Activated B cell treated with CpG ODN at 0.5 μM for 24 hours (primary cell): ENCODE data around the gene COL18A1. TPM values are rescaled to one million over a fixed set of nuclear protein-coding genes. Genes with fewer than 3 reads are reported as not detected.

Experiments used
- ATAC-seq: fragments of 200-7000 bp; cut with Tn5 transposase; one replicate; pipeline ENCODE4 v1.10.0; 2021; ENCODE audit warnings: low read depth, mild to moderate bottlenecking, moderate library complexity
- CTCF ChIA-PET: fragments of 350-600 bp; sonication (Branson Sonifier 250); formaldehyde crosslinking; loops from one replicate; lab custom pipeline; 2021; ENCODE audit warnings: antibody characterized with exemption; lab: Charles Lee
- POLR2A ChIA-PET: fragments of 350-600 bp; sonication (Branson Sonifier 250); formaldehyde crosslinking; loops from one replicate; lab custom pipeline; 2021; ENCODE audit warnings: antibody characterized with exemption; lab: Charles Lee
- DNase-seq: peaks from one replicate; pipeline ENCODE4 v3.0.0; 2022
- H3K27ac Mint-ChIP-seq: one replicate; pipeline ENCODE4 v1.8.0; 2020; ENCODE audit warnings: mixed read lengths
- H3K27me3 Mint-ChIP-seq: one replicate; pipeline ENCODE4 v1.8.0; 2021; ENCODE audit warnings: mixed read lengths
- H3K36me3 Mint-ChIP-seq: one replicate; pipeline ENCODE4 v1.8.0; 2021; ENCODE audit warnings: low read depth, mixed read lengths
- H3K4me1 Mint-ChIP-seq: one replicate; pipeline ENCODE4 v1.8.0; 2021; ENCODE audit warnings: mixed read lengths
- H3K4me3 Mint-ChIP-seq: one replicate; pipeline ENCODE4 v1.8.0; 2020; ENCODE audit warnings: mild to moderate bottlenecking, mixed read lengths
- H3K9me3 Mint-ChIP-seq: one replicate; pipeline ENCODE4 v1.8.0; 2020; ENCODE audit warnings: mixed read lengths
- intact Hi-C: fragments of 100-400 bp; cut with micrococcal nuclease; formaldehyde crosslinking; loops from one replicate; pipeline ENCODE4 v1.15.1; 2024
- total RNA-seq: library from RNA; stranded (reverse); gene quantifications from 2 replicates; pipeline ENCODE4 v1.2.3, GENCODE V29; 2022
- TF ChIP-seq, protein P1 (sequence below): fragments of 200-600 bp; IDR thresholded peaks from one replicate; pipeline ENCODE4 v1.8.0; 2022; ENCODE audit warnings: antibody characterized with exemption, mild to moderate bottlenecking

Gene COL18A1
- total RNA-seq, 1 donor from 2014 or later, result 1.6 TPM

DNA sequence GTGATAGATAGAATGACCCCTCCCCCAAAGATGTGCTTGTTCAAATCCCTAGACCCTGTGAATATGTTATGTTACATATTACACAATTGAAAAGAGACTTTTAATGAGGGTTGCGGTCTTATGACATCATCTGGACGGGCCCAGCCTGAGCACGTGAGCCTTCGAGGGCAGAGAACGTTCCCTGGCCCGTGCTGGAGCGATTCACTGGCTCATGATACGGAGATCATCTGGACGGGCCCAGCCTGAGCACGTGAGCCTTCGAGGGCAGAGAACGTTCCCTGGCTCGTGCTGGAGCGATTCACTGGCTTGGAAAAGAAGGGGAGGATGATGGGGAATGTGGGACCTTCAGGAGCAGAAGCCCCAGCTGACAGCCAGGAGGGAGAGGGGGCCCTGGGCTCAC is 34.4 kb upstream of the COL18A1 start:
- Mint-ChIP-seq H3K4me3 (no peak overlapping the region), H3K27ac (no peak overlapping the region)

DNA sequence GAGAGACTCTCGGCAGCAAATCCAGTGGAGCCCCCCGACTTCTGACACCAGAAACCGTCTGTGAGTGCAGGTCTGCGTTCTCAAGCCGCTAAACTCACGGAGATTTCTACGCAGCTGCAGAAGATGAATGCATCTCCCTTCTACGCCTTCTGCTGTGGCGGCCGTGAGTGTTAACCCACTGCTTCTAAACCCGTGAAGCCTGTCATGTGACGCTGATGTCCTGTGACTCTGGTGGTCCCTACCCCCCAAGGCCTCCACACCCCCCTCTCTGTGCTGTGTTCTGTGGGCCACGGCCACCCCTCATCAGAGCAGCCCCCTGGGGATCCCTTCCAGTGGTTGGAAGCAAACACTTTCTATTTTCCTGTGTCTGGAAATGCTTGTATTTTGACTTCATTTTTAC is 33.9 kb upstream of the COL18A1 start:
- H3K27ac Mint-ChIP-seq, result no peak overlapping the region
- POLR2A ChIA-PET, result no interaction called here

More for the DNA sequence above, 34.4 kb upstream of the COL18A1 start:
- TF ChIP-seq, protein P1, sequence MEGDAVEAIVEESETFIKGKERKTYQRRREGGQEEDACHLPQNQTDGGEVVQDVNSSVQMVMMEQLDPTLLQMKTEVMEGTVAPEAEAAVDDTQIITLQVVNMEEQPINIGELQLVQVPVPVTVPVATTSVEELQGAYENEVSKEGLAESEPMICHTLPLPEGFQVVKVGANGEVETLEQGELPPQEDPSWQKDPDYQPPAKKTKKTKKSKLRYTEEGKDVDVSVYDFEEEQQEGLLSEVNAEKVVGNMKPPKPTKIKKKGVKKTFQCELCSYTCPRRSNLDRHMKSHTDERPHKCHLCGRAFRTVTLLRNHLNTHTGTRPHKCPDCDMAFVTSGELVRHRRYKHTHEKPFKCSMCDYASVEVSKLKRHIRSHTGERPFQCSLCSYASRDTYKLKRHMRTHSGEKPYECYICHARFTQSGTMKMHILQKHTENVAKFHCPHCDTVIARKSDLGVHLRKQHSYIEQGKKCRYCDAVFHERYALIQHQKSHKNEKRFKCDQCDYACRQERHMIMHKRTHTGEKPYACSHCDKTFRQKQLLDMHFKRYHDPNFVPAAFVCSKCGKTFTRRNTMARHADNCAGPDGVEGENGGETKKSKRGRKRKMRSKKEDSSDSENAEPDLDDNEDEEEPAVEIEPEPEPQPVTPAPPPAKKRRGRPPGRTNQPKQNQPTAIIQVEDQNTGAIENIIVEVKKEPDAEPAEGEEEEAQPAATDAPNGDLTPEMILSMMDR, result no peak
- peaks cover 7% of the 10 kb centered on the region for H3K4me1 Mint-ChIP-seq
- no peak for ATAC-seq
- no peaks in the 10 kb centered on the region for H3K36me3 Mint-ChIP-seq
- H3K9me3 Mint-ChIP-seq, result no peaks in the 10 kb centered on the region
- ChIA-PET POLR2A (no interaction called here), CTCF (no interaction called here)
- peaks cover 8% of the 10 kb centered on the region for H3K27me3 Mint-ChIP-seq
- no peak for DNase-seq
- intact Hi-C loops, result no loop called here

DNA sequence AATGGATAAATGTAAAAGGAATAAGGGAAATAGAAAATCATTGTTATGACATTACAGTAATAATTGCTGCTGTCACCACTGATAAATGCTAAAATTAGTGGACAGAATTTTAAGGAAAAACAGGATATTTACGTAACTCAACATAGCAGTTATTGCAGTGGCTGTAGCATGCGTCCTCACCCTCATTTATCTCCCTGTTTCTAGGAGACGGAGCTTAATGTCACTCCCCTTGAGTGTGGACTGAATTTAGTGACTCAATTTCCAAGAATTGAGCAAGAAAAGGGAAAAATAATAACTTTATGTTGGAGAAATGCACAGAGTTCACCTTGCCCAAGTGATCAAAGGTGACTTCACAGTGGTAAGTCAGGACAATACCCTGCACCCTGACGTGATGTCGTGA is 33.3 kb upstream of the COL18A1 start:
- no peaks in the 10 kb centered on the region for H3K36me3 Mint-ChIP-seq
- H3K9me3 Mint-ChIP-seq, result no peaks in the 10 kb centered on the region
- ATAC-seq (no peak), DNase-seq (no peak)
- H3K4me3 Mint-ChIP-seq, result no peak overlapping the region
- intact Hi-C loops, result no loop called here
- CTCF ChIA-PET, result no interaction called here
- peaks cover 7% of the 10 kb centered on the region for H3K4me1 Mint-ChIP-seq
- TF ChIP-seq, protein P1, result no peak
- no peak overlapping the region for H3K27ac Mint-ChIP-seq
- peaks cover 8% of the 10 kb centered on the region for H3K27me3 Mint-ChIP-seq
- POLR2A ChIA-PET, result no interaction called here

More for the DNA sequence above, 33.9 kb upstream of the COL18A1 start:
- CTCF ChIA-PET, result no interaction called here
- intact Hi-C loops, result no loop called here
- Mint-ChIP-seq H3K36me3 (no peaks in the 10 kb centered on the region), H3K4me1 (peaks cover 7% of the 10 kb centered on the region), H3K27me3 (peaks cover 8% of the 10 kb centered on the region), H3K9me3 (no peaks in the 10 kb centered on the region), H3K4me3 (no peak overlapping the region)
- TF ChIP-seq, protein P1, result no peak
- ATAC-seq (no peak), DNase-seq (no peak)

DNA sequence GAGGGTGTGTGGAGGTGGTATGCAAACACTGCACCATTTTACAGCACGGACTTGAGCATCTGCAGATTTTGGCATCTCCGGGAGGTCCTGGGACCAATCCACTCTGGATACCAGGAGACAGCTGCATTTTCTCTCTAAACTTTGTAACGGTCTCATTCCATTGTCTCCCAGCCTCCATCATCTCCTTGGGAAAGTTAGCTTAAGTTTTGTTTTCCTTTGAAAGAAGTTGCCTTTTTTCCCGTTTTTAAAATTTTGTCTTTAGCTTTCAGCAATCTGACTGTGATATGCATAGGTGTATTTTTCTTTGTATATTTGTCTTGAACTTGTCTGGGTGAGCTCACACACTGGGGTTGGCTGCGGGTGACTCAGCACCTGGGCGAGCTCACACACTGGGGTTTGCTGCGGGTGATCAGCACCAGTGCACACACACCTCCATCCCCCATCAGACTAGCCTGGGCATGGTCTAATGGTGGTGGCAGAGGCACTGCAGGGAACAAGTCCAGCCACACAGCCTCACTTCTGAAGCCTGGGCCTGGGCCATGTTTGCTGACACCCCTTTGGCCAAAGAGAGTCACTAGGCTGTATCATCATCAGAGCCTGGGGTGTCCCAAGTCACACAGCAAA is 32.1 kb upstream of the COL18A1 start:
- no peak for ATAC-seq
- POLR2A ChIA-PET, result no interaction called here

DNA sequence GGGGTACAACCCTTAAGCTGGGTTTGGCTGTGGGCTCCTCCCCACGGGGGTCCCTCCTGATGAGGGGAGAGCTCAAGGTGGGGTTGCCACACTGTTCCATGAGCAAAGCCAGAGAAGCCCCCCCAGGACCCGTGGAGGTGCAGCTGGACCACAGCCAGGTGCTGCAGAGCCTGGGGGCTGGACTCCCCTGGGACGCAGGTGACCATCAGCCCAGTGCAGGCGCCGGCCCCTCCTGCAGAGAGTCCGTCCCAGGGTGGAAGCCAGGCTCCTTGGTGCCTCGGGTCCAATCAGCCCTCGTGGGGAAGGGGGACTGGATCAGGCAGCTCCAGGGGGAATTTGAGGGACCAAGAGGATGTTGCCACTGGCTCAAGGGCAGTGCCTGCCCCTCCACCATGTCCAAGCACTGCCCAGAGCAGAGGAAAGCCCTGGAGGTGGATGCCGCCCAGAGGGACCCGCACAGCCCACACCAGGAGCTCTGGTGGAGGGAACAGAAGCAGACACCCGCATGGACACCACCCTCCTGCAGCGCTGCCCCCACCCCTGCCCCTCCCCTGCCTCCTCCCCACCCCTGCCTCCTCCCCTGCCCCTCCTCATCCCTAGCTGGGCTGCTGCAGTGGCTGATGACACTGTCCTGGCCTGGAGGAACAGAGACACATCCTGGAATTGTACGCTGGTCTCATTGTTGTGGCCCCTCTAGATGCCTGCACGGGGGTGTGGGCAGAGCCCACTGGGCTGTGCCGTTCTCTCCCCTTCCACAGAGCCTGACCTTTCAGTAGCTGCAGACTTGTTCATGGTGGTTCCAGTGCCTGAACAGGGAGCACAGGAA is 30.8 kb upstream of the COL18A1 start:
- TF ChIP-seq, protein P1, result no peak
- Mint-ChIP-seq H3K4me3 (no peak overlapping the region), H3K27me3 (peaks cover 12% of the 10 kb centered on the region), H3K27ac (no peak overlapping the region), H3K36me3 (no peaks in the 10 kb centered on the region), H3K4me1 (peaks cover 7% of the 10 kb centered on the region), H3K9me3 (peaks cover 4% of the 10 kb centered on the region)
- no peak for DNase-seq
- no peak for ATAC-seq
- intact Hi-C loops, result no loop called here
- ChIA-PET CTCF (no interaction called here), POLR2A (no interaction called here)

More for the DNA sequence above, 32.1 kb upstream of the COL18A1 start:
- peaks cover 8% of the 10 kb centered on the region for H3K27me3 Mint-ChIP-seq
- DNase-seq, result no peak
- H3K36me3 Mint-ChIP-seq, result no peaks in the 10 kb centered on the region
- H3K27ac Mint-ChIP-seq, result no peak overlapping the region
- CTCF ChIA-PET, result no interaction called here
- no peak overlapping the region for H3K4me3 Mint-ChIP-seq
- peaks cover 4% of the 10 kb centered on the region for H3K9me3 Mint-ChIP-seq
- peaks cover 7% of the 10 kb centered on the region for H3K4me1 Mint-ChIP-seq
- TF ChIP-seq, protein P1, result no peak
- intact Hi-C loops, result no loop called here
